ENCODE results near the gene TMEM273.

- no peak for TF ChIP-seq POLR2A (IDR thresholded peaks at IDR 0.05)
- TF ChIP-seq CTCF (IDR thresholded peaks at IDR 0.05): no peak
Observed at GRCh38 chr10:49132362-49132737, 55.8 kb downstream of the TMEM273 start.
